HCT116 (cell line): Measurements from ENCODE around the gene PJA2. TPM values are rescaled to one million over a fixed set of nuclear protein-coding genes. Genes with fewer than 3 reads are reported as not detected.

Source experiments
- ATAC-seq: fragments of 200-7000 bp; cut with Tn5 transposase; 2 replicates; pipeline ENCODE4 v1.9.1; 2020; ENCODE audit warnings: mild to moderate bottlenecking, moderate library complexity
- BruUV-seq: library from RNA; stranded (reverse); fragments of 400-500 nt; replicated peaks from 2 replicates; lab custom pipeline; 2021; lab: Mats Ljungman, UMichigan
- CTCF ChIA-PET: fragments of 300-600 bp; sonication (Branson Sonifier 250); formaldehyde crosslinking; loops from one replicate; lab custom pipeline; 2021; ENCODE audit warnings: antibody characterized with exemption; lab: Charles Lee
- POLR2A ChIA-PET: fragments of 300-600, 350-600 bp; sonication (Branson Sonifier 250); formaldehyde crosslinking; loops from one replicate; lab custom pipeline; 2021; ENCODE audit warnings: antibody characterized with exemption; lab: Charles Lee
- RAD21 ChIA-PET, 2 experiments: fragments of 300-600 bp; sonication (Branson Sonifier 250); formaldehyde crosslinking; loops; one replicate each; lab custom pipeline; 2023; ENCODE audit warnings: low total read pairs in 2 of 2; ENCODE audit not compliant: uncharacterized antibody in 2 of 2, unreplicated experiment in 2 of 2, low non-redundant PET in 1 of 2; lab: Charles Lee
- DNase-seq: peaks from one replicate; pipeline ENCODE4 v3.0.0-alpha.2; 2010; ENCODE audit warnings: low read depth, low spot score
- H2AFZ ChIP-seq: fragments of 200-600 bp; shearing (Covaris generic), sonication (generic); 2 replicates; pipeline ENCODE4 v1.6.1; 2017; ENCODE audit warnings: low read depth, mixed run types, mixed read lengths, antibody characterized with exemption, low read length; ENCODE audit not compliant: poor library complexity, severe bottlenecking
- H3K27ac ChIP-seq: 2 replicates; pipeline ENCODE4 v1.5.1; 2012; ENCODE audit warnings: low read depth, low read length
- H3K27me3 ChIP-seq: fragments of 200-600 bp; sonication (generic); 2 replicates; pipeline ENCODE4 v1.6.1; 2016; ENCODE audit warnings: mixed run types, low read length, mixed read lengths; ENCODE audit not compliant: insufficient read depth
- H3K36me3 ChIP-seq, 2 experiments: fragments of 200-500 bp in 1 of 2; fragments of 200-600 bp in 1 of 2; sonication (Bioruptor generic) in 1 of 2; sonication (generic) in 1 of 2; 2 replicates each; pipeline versions ENCODE4 v1.5.1 to v1.6.1; 2014 to 2016; ENCODE audit warnings: low read length in 2 of 2, inconsistent platforms in 1 of 2, mixed read lengths in 1 of 2, mixed run types in 1 of 2; ENCODE audit not compliant: insufficient read depth in 2 of 2, control insufficient read depth in 1 of 2
- H3K4me1 ChIP-seq, 2 experiments: fragments of 200-600 bp in 1 of 2; sonication (generic) in 1 of 2; 2 replicates each; pipeline versions ENCODE4 v1.5.1 to v1.6.1; 2012 to 2017; ENCODE audit warnings: low read length in 2 of 2, inconsistent platforms in 1 of 2, mild to moderate bottlenecking in 1 of 2, mixed read lengths in 1 of 2, mixed run types in 1 of 2, moderate library complexity in 1 of 2; ENCODE audit not compliant: insufficient read depth in 2 of 2, control insufficient read depth in 1 of 2
- H3K4me2 ChIP-seq: fragments of 200-600 bp; sonication (generic); 2 replicates; pipeline ENCODE4 v1.6.1; 2017; ENCODE audit warnings: mixed run types, low read length, mixed read lengths
- H3K4me3 ChIP-seq, 2 experiments: fragments of 200-600 bp in 1 of 2; sonication (generic) in 1 of 2; replicated peaks in 1 of 2; 2 replicates each; pipeline ENCODE4 v1.5.1; 2011 to 2016; ENCODE audit warnings: low read length in 2 of 2, control low read depth in 1 of 2, low read depth in 1 of 2, mild to moderate bottlenecking in 1 of 2, mixed read lengths in 1 of 2, mixed run types in 1 of 2
- H3K79me2 ChIP-seq: fragments of 200-600 bp; sonication (generic); 2 replicates; pipeline ENCODE4 v1.6.1; 2017; ENCODE audit warnings: mild to moderate bottlenecking, mixed run types, low read length, moderate library complexity, mixed read lengths; ENCODE audit not compliant: insufficient read depth
- H3K9ac ChIP-seq: fragments of 200-600 bp; sonication (generic); 2 replicates; pipeline ENCODE4 v1.6.1; 2016; ENCODE audit warnings: low read length, mixed read lengths
- H3K9me2 ChIP-seq: fragments of 200-600 bp; sonication (generic), shearing (Covaris generic); 2 replicates; pipeline ENCODE4 v1.6.1; 2017; ENCODE audit warnings: mixed run types, mild to moderate bottlenecking, moderate library complexity; ENCODE audit not compliant: insufficient read depth
- H3K9me3 ChIP-seq, 2 experiments: fragments of 200-500 bp in 1 of 2; fragments of 200-600 bp in 1 of 2; sonication (Bioruptor generic) in 1 of 2; sonication (generic) in 1 of 2; 2 replicates each; pipeline ENCODE4 v1.6.1; 2014 to 2017; ENCODE audit warnings: low read length in 2 of 2, mixed read lengths in 2 of 2, inconsistent platforms in 1 of 2, low read depth in 1 of 2, mild to moderate bottlenecking in 1 of 2, mixed run types in 1 of 2, moderate library complexity in 1 of 2; ENCODE audit not compliant: control insufficient read depth in 1 of 2, insufficient read depth in 1 of 2
- H4K20me1 ChIP-seq: fragments of 200-600 bp; sonication (generic), shearing (Covaris generic); 2 replicates; pipeline ENCODE4 v1.6.1; 2017; ENCODE audit warnings: mixed run types, mild to moderate bottlenecking, moderate library complexity; ENCODE audit not compliant: insufficient read depth
- CBX3 ChIP-seq: IDR thresholded peaks from 2 replicates; pipeline ENCODE4 v1.6.1; 2012; ENCODE audit warnings: low read depth
- CEBPB ChIP-seq: IDR thresholded peaks from 2 replicates; pipeline ENCODE4 v1.6.1; 2012; ENCODE audit warnings: low read depth
- EGR1 ChIP-seq: IDR thresholded peaks from 2 replicates; pipeline ENCODE4 v1.6.1; 2012; ENCODE audit warnings: low read depth
- ELF1 ChIP-seq: IDR thresholded peaks from 2 replicates; pipeline ENCODE4 v1.6.1; 2012; ENCODE audit warnings: low read depth, borderline replicate concordance
- EZH2 ChIP-seq: fragments of 200-600 bp; sonication (generic); IDR thresholded peaks from 2 replicates; pipeline ENCODE4 v1.6.1; 2017; ENCODE audit warnings: antibody characterized with exemption, mixed run types
- EZH2phosphoT487 ChIP-seq: fragments of 200-600 bp; IDR thresholded peaks from 2 replicates; pipeline ENCODE4 v1.6.1; 2018; ENCODE audit warnings: antibody characterized with exemption, borderline replicate concordance
- JUND ChIP-seq: IDR thresholded peaks from 2 replicates; pipeline ENCODE4 v1.6.1; 2012
- POLR2A ChIP-seq: IDR thresholded peaks from 2 replicates; pipeline ENCODE4 v1.7.0; 2011; ENCODE audit warnings: borderline replicate concordance; ENCODE audit not compliant: insufficient read depth, insufficient read length; ENCODE audit errors: extremely low read depth
- POLR2AphosphoS5 ChIP-seq: IDR thresholded peaks from 2 replicates; pipeline ENCODE4 v1.6.1; 2011; ENCODE audit warnings: mild to moderate bottlenecking, low read depth, low read length, moderate library complexity
- SIN3A ChIP-seq: IDR thresholded peaks from 2 replicates; pipeline ENCODE4 v1.6.1; 2012; ENCODE audit warnings: low read depth
- SRF ChIP-seq: IDR thresholded peaks from 2 replicates; pipeline ENCODE4 v1.6.1; 2012; ENCODE audit warnings: low read depth
- TCF7L2 ChIP-seq: IDR thresholded peaks from 2 replicates; pipeline ENCODE4 v1.7.0; 2011; ENCODE audit warnings: borderline replicate concordance, inconsistent platforms; ENCODE audit not compliant: insufficient read depth, insufficient read length; ENCODE audit errors: extremely low read depth
- YY1 ChIP-seq: IDR thresholded peaks from 2 replicates; pipeline ENCODE4 v1.6.1; 2011; ENCODE audit warnings: low read length, low read depth, moderate library complexity, mild to moderate bottlenecking; ENCODE audit not compliant: insufficient replicate concordance; ENCODE audit errors: extremely low read depth
- ZFX ChIP-seq: fragments of 450-650 bp; IDR thresholded peaks from 2 replicates; pipeline ENCODE4 v1.6.1; 2017
- ZNF274 ChIP-seq: fragments of 200-500 bp; sonication (Bioruptor generic); IDR thresholded peaks from 2 replicates; pipeline ENCODE4 v1.6.1; 2014; ENCODE audit warnings: mild to moderate bottlenecking, low read depth, low read length, inconsistent platforms
- intact Hi-C: fragments of 100-400 bp; cut with micrococcal nuclease; formaldehyde crosslinking; loops from 2 replicates; pipeline ENCODE4 v1.10.0; 2022
- total RNA-seq: library from RNA; stranded (reverse); gene quantifications from one replicate; pipeline ENCODE4 v1.2.1, GENCODE V29; 2021; ENCODE audit not compliant: unreplicated experiment
- TF ChIP-seq, protein P1 (sequence below), 3 experiments: fragments of 200-600 bp in 1 of 3; sonication (generic) in 1 of 3; IDR thresholded peaks in 2 of 3; conservative IDR thresholded peaks in 1 of 3; 2 replicates each; pipeline ENCODE4 v1.5.1; 2012 to 2017; ENCODE audit warnings: low read depth in 2 of 3, low read length in 2 of 3, antibody characterized with exemption in 1 of 3, borderline replicate concordance in 1 of 3, control low read depth in 1 of 3, mild to moderate bottlenecking in 1 of 3, mixed read lengths in 1 of 3, mixed run types in 1 of 3, moderate library complexity in 1 of 3; ENCODE audit not compliant: insufficient read depth in 1 of 3
- TF ChIP-seq, protein P2 (sequence below): IDR thresholded peaks from 2 replicates; pipeline ENCODE4 v1.6.1; 2012; ENCODE audit warnings: low read depth
- TF ChIP-seq, protein P3 (sequence below): IDR thresholded peaks from 2 replicates; pipeline ENCODE4 v1.6.1; 2011; ENCODE audit warnings: mild to moderate bottlenecking, low read length, moderate library complexity; ENCODE audit not compliant: insufficient replicate concordance; ENCODE audit errors: extremely low read depth
- TF ChIP-seq, protein P4 (sequence below): IDR thresholded peaks from 2 replicates; pipeline ENCODE4 v1.6.1; 2012

Gene PJA2
- total RNA-seq, 1 experiment from 2014 or later = 38.4 TPM

DNA sequence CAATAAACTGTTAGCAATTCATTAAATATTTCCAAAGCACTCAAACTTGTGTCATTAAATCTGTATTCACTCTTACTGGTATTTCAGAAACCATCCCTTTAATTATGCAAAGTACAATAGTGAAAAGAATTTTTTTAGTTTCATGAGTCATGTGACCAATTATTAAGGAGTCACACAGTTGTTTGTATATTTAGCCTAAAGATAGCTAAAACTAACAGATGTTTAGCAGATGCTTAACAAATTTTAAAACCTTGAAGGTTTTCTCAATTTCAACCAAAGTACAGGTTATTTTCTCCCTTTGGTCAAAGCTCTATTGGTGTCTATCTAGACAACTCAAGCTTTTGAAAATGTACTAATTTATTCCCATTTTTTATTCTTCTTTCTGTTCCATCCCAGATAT, 44.1 kb downstream of the PJA2 start:
- H4K20me1 ChIP-seq = 0 out of 2 replicates have a peak, but pooled peaks cover 5% of the 10 kb centered on the region
- ChIA-PET RAD21 (no interaction called here), POLR2A (no interaction called here), CTCF (interaction anchor here (0.7 kb wide), 1 partner anchor 18 kb away, joined by 3 read pairs; no protein-coding TSS in a partner anchor)
- no peak overlapping the region for H2AFZ ChIP-seq
- intact Hi-C loops = no loop called here
- H3K4me1 ChIP-seq = no peaks in the 10 kb centered on the region
- no peak for ATAC-seq
- no TSS peak for BruUV-seq
- H3K36me3 ChIP-seq = peaks cover 6 to 7% of the 10 kb centered on the region in 2 experiments; a peak in 2 of 4 replicates
- no peak overlapping the region for H3K27ac ChIP-seq
- H3K4me2 ChIP-seq = no peak overlapping the region
- H3K9ac ChIP-seq = no peak overlapping the region
- H3K79me2 ChIP-seq = no peaks in the 10 kb centered on the region
- H3K27me3 ChIP-seq = no peaks in the 10 kb centered on the region
- DNase-seq = no peak
- H3K9me3 ChIP-seq = no peaks in the 10 kb centered on the region
- TF ChIP-seq EZH2 (no peak), TCF7L2 (no peak), YY1 (no peak), ZFX (no peak), EGR1 (no peak), JUND (no peak), POLR2AphosphoS5 (no peak), CEBPB (no peak), SIN3A (no peak), ELF1 (no peak), ZNF274 (no peak), POLR2A (no peak), SRF (no peak), EZH2phosphoT487 (no peak), CBX3 (no peak)
- TF ChIP-seq, protein P1, sequence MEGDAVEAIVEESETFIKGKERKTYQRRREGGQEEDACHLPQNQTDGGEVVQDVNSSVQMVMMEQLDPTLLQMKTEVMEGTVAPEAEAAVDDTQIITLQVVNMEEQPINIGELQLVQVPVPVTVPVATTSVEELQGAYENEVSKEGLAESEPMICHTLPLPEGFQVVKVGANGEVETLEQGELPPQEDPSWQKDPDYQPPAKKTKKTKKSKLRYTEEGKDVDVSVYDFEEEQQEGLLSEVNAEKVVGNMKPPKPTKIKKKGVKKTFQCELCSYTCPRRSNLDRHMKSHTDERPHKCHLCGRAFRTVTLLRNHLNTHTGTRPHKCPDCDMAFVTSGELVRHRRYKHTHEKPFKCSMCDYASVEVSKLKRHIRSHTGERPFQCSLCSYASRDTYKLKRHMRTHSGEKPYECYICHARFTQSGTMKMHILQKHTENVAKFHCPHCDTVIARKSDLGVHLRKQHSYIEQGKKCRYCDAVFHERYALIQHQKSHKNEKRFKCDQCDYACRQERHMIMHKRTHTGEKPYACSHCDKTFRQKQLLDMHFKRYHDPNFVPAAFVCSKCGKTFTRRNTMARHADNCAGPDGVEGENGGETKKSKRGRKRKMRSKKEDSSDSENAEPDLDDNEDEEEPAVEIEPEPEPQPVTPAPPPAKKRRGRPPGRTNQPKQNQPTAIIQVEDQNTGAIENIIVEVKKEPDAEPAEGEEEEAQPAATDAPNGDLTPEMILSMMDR (IDR thresholded peaks at IDR 0.05 in 2 of 3, conservative IDR thresholded peaks at IDR 0.05 in 1 of 3; ENCODE audit: borderline replicate concordance in 1 of 3, insufficient read depth in 1 of 3, low read depth in 2 of 3, low read length in 2 of 3) = no peak
- TF ChIP-seq, protein P2, sequence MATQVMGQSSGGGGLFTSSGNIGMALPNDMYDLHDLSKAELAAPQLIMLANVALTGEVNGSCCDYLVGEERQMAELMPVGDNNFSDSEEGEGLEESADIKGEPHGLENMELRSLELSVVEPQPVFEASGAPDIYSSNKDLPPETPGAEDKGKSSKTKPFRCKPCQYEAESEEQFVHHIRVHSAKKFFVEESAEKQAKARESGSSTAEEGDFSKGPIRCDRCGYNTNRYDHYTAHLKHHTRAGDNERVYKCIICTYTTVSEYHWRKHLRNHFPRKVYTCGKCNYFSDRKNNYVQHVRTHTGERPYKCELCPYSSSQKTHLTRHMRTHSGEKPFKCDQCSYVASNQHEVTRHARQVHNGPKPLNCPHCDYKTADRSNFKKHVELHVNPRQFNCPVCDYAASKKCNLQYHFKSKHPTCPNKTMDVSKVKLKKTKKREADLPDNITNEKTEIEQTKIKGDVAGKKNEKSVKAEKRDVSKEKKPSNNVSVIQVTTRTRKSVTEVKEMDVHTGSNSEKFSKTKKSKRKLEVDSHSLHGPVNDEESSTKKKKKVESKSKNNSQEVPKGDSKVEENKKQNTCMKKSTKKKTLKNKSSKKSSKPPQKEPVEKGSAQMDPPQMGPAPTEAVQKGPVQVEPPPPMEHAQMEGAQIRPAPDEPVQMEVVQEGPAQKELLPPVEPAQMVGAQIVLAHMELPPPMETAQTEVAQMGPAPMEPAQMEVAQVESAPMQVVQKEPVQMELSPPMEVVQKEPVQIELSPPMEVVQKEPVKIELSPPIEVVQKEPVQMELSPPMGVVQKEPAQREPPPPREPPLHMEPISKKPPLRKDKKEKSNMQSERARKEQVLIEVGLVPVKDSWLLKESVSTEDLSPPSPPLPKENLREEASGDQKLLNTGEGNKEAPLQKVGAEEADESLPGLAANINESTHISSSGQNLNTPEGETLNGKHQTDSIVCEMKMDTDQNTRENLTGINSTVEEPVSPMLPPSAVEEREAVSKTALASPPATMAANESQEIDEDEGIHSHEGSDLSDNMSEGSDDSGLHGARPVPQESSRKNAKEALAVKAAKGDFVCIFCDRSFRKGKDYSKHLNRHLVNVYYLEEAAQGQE = no peak
- TF ChIP-seq, protein P3, sequence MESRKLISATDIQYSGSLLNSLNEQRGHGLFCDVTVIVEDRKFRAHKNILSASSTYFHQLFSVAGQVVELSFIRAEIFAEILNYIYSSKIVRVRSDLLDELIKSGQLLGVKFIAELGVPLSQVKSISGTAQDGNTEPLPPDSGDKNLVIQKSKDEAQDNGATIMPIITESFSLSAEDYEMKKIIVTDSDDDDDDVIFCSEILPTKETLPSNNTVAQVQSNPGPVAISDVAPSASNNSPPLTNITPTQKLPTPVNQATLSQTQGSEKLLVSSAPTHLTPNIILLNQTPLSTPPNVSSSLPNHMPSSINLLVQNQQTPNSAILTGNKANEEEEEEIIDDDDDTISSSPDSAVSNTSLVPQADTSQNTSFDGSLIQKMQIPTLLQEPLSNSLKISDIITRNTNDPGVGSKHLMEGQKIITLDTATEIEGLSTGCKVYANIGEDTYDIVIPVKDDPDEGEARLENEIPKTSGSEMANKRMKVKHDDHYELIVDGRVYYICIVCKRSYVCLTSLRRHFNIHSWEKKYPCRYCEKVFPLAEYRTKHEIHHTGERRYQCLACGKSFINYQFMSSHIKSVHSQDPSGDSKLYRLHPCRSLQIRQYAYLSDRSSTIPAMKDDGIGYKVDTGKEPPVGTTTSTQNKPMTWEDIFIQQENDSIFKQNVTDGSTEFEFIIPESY = no peak
- TF ChIP-seq, protein P4, sequence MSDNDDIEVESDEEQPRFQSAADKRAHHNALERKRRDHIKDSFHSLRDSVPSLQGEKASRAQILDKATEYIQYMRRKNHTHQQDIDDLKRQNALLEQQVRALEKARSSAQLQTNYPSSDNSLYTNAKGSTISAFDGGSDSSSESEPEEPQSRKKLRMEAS = no peak
- TF ChIP-seq, all 23 proteins: peak for 0
- no peak overlapping the region for H3K4me3 ChIP-seq
- H3K9me2 ChIP-seq = no peaks in the 10 kb centered on the region
